ENCODE data around the gene MASP1.

The MASP1 gene, protein sequence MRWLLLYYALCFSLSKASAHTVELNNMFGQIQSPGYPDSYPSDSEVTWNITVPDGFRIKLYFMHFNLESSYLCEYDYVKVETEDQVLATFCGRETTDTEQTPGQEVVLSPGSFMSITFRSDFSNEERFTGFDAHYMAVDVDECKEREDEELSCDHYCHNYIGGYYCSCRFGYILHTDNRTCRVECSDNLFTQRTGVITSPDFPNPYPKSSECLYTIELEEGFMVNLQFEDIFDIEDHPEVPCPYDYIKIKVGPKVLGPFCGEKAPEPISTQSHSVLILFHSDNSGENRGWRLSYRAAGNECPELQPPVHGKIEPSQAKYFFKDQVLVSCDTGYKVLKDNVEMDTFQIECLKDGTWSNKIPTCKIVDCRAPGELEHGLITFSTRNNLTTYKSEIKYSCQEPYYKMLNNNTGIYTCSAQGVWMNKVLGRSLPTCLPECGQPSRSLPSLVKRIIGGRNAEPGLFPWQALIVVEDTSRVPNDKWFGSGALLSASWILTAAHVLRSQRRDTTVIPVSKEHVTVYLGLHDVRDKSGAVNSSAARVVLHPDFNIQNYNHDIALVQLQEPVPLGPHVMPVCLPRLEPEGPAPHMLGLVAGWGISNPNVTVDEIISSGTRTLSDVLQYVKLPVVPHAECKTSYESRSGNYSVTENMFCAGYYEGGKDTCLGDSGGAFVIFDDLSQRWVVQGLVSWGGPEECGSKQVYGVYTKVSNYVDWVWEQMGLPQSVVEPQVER

GRCh38 chr3:187291512-187292132 lies at the start of gene MASP1:
TSS of gene MASP1 (minus strand) at chr3:187291737. CDS start at chr3:187291632, 105 bp downstream.
- no peak for DNase-seq (ENCODE audit: low read depth)

- no peak for DNase-seq (ENCODE audit: low read depth)
Measured at GRCh38 chr3:187340578-187340977, 49.0 kb upstream of the MASP1 start.

- no peak for DNase-seq (ENCODE audit: low read depth)
Measured at GRCh38 chr3:187336322-187336721, 44.8 kb upstream of the MASP1 start.

- no peak for DNase-seq (ENCODE audit: low read depth)
Measured at GRCh38 chr3:187334904-187335303, 43.4 kb upstream of the MASP1 start.

- DNase-seq (ENCODE audit: low read depth), result no peak
Measured at GRCh38 chr3:187328691-187329090, 37.2 kb upstream of the MASP1 start.

DNA sequence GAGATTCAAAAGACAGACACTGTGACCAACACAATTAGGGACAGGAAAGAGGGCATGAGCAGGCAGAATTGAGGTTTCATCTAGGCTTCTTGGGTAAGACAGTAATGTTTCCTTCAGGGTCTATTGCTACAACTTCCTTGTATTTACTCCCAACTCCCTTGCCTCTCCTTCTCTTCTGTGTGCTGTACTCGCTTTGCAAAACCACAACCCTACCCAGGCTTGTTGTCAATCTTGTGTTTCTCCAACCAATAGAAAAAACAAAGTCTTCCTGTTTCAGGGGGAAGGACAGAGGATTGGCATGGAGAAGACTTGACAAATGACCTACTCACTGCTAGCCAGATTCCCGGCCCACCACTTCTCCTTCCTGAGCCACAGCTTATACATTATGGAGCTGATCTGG lies 36.3 kb upstream of the MASP1 start:
- DNase-seq (ENCODE audit: low read depth), result no peak

GRCh38 chr3:187325632-187326031 lies 34.1 kb upstream of the MASP1 start:
- no peak for DNase-seq (ENCODE audit: low read depth)

- DNase-seq (ENCODE audit: low read depth), result no peak
Measured at GRCh38 chr3:187323091-187323490, 31.6 kb upstream of the MASP1 start.

DNA sequence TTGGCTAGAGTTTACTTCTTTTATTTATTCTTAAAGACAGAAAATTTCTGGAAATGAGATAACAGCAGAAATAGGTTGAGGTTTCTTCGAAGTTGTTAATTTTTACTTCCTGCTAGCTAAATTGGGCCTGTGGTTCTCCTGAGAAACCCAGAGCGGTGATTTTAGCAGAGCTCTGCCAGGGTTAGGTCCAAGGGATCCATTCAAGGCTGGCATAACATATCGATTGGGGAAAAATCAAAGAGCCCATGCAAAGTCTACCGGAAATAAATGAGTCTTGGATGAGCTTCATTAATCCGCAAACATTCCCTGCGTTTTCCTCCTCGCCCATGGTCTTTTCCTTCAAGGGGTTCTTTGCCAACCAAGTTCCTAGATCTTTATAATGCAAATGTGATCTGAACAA lies 30.8 kb upstream of the MASP1 start:
- DNase-seq (ENCODE audit: low read depth), result no peak

DNA sequence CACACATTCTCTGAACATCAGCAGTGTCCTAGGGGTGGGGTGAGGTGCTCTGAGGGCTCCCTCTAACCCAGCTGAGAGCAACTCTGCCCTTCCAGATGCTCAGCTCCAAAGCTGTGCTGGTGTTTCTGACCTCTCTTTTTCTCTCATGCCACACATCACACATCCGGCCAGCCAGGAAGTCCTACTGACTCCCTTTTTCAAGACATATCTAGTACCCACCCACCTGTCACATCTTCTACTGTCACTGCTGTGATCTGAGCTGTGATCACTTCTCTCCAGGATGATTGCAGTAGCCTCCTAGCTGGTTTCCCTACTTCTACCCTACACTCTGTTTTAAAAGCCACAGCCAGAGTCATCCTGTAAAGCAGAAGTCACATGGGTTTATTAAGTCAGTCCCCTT lies 30.2 kb upstream of the MASP1 start:
- no peak for DNase-seq (ENCODE audit: low read depth)

DNA sequence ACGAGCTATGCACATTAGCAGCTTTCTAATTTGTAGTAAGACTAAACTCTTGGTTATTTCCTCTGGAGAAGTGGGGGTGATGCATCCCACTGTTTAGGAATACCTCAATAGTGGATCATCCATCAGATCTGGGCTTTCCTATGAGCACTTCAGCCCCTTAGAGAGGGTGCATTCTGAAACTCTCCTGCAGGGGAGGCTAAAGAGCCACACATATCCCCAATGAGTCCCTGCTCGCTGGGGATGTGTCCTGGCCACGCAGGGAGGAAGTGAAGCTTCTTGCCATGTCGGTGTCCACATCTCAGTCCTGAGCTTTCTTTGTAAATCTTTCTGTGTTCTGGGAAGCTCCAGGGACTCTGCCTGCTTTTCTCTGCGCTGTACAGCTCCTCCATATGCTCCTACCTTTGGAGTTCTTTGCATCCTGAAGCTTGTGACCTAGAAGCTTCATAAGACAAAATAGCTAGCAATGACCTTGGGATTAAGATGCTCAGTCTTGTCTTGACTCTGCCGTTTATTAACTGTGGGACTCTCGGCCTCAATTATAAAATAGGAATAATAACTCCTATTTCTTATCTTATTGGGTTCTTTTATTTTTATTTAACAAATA lies 28.3 kb upstream of the MASP1 start:
- DNase-seq (ENCODE audit: low read depth), result peak; percentile 12

- no peak for DNase-seq (ENCODE audit: low read depth)
Measured at GRCh38 chr3:187318819-187319616, 27.5 kb upstream of the MASP1 start.

GRCh38 chr3:187315872-187316271 lies 24.3 kb upstream of the MASP1 start:
- DNase-seq (ENCODE audit: low read depth), result no peak

- no peak for DNase-seq (ENCODE audit: low read depth)
Measured at GRCh38 chr3:187314176-187314575, 22.6 kb upstream of the MASP1 start.

- DNase-seq (ENCODE audit: low read depth), result no peak
Measured at GRCh38 chr3:187310954-187311470, 19.5 kb upstream of the MASP1 start.

GRCh38 chr3:187310226-187310625 lies 18.7 kb upstream of the MASP1 start:
- DNase-seq (ENCODE audit: low read depth), result no peak

DNA sequence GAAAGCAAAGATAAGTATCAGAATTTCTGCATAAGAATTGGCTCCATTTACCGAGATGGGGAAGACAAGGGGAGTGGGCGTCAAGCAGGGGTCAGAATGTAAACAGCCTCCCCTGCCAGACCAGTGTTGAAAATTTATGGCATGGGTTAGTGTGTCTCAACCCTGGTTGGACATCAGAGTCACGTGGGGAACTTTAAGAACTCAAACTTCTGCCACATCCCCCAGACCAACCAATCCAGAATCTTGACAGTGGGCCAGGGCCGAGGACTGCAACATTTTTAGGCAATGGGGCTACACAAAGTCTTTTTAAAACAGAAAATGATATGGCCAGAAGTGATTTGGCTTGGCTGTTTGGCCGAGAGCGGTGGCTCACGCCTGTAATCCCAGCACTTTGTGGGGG lies 14.3 kb upstream of the MASP1 start:
- no peak for DNase-seq (ENCODE audit: low read depth)

GRCh38 chr3:187299611-187300010 lies 8.1 kb upstream of the MASP1 start:
- no peak for DNase-seq (ENCODE audit: low read depth)

GRCh38 chr3:187296911-187297310 lies 5.4 kb upstream of the MASP1 start:
- DNase-seq (ENCODE audit: low read depth), result no peak

- DNase-seq (ENCODE audit: low read depth), result no peak
Measured at GRCh38 chr3:187296058-187296457, 4.5 kb upstream of the MASP1 start.

GRCh38 chr3:187295316-187296034 lies 3.9 kb upstream of the MASP1 start:
- DNase-seq (ENCODE audit: low read depth), result no peak

Measured in stimulated activated CD8-positive, alpha-beta memory T cell treated with anti-CD3 and anti-CD28 coated beads, Interleukin-15, amount 100 ng/mL, for 24 hours (primary cell).